GM23338 (cell line): ENCODE data around the gene RDH5. TPM values are rescaled to one million over a fixed set of nuclear protein-coding genes. Genes with fewer than 3 reads are reported as not detected.

Experiments used
- ATAC-seq: fragments of 200-7000 bp; cut with Tn5 transposase; 3 replicates; pipeline ENCODE4 v1.9.1; 2020
- DNase-seq: peaks from one replicate; pipeline ENCODE4 v3.0.0-alpha.2; 2015; ENCODE audit warnings: low spot score
- H2AFZ ChIP-seq: fragments of 200-600 bp; sonication (generic); 2 replicates; pipeline ENCODE4 v1.8.0; 2016; ENCODE audit warnings: antibody characterized with exemption, mild to moderate bottlenecking, moderate library complexity
- H3F3A ChIP-seq: fragments of 200-600 bp; sonication (generic); replicated peaks from 2 replicates; pipeline ENCODE4 v1.8.0; 2017; ENCODE audit warnings: antibody characterized with exemption, mixed run types, low read depth
- H3K27ac ChIP-seq: fragments of 200-600 bp; sonication (generic); 2 replicates; pipeline ENCODE4 v1.6.1; 2016; ENCODE audit warnings: low read depth
- H3K27me3 ChIP-seq: fragments of 200-600 bp; sonication (generic); 2 replicates; pipeline ENCODE4 v1.8.0; 2016; ENCODE audit warnings: mild to moderate bottlenecking, mixed run types, moderate library complexity; ENCODE audit not compliant: insufficient read depth
- H3K36me3 ChIP-seq: fragments of 200-600 bp; sonication (generic); 2 replicates; pipeline ENCODE4 v1.8.0; 2016; ENCODE audit warnings: mild to moderate bottlenecking; ENCODE audit not compliant: insufficient read depth
- H3K4me1 ChIP-seq: fragments of 200-600 bp; sonication (generic); 2 replicates; pipeline ENCODE4 v1.8.0; 2016; ENCODE audit warnings: mild to moderate bottlenecking, moderate library complexity; ENCODE audit not compliant: insufficient read depth
- H3K4me2 ChIP-seq: fragments of 200-600 bp; sonication (generic); 2 replicates; pipeline ENCODE4 v1.7.1; 2017; ENCODE audit warnings: mixed run types
- H3K4me3 ChIP-seq: fragments of 200-600 bp; sonication (generic); 2 replicates; pipeline ENCODE4 v1.6.1; 2016; ENCODE audit warnings: mixed run types
- H3K79me2 ChIP-seq: fragments of 200-600 bp; sonication (generic); replicated peaks from 2 replicates; pipeline ENCODE4 v1.8.0; 2017; ENCODE audit warnings: mild to moderate bottlenecking; ENCODE audit not compliant: insufficient read depth
- H3K9me2 ChIP-seq: fragments of 200-600 bp; sonication (generic); 2 replicates; pipeline ENCODE4 v1.8.0; 2017; ENCODE audit not compliant: insufficient read depth
- H4K20me1 ChIP-seq: fragments of 200-600 bp; sonication (generic); replicated peaks from 2 replicates; pipeline ENCODE4 v1.8.0; 2017; ENCODE audit warnings: mild to moderate bottlenecking; ENCODE audit not compliant: insufficient read depth
- H3K27ac Mint-ChIP-seq: 2 replicates; pipeline ENCODE4 v1.8.0; 2020; ENCODE audit warnings: inconsistent platforms, mild to moderate bottlenecking, moderate library complexity, mixed read lengths
- H3K27me3 Mint-ChIP-seq: 3 replicates; pipeline ENCODE4 v1.8.0; 2022; ENCODE audit warnings: low read depth, mild to moderate bottlenecking, moderate library complexity, mixed read lengths, inconsistent platforms; ENCODE audit not compliant: insufficient read depth, poor library complexity
- H3K36me3 Mint-ChIP-seq: 3 replicates; pipeline ENCODE4 v1.8.0; 2021; ENCODE audit warnings: low read depth, mild to moderate bottlenecking, inconsistent platforms, moderate library complexity, mixed read lengths
- H3K4me1 Mint-ChIP-seq: 3 replicates; pipeline ENCODE4 v1.8.0; 2020; ENCODE audit warnings: mild to moderate bottlenecking, inconsistent platforms, mixed read lengths
- H3K4me3 Mint-ChIP-seq: 3 replicates; pipeline ENCODE4 v1.8.0; 2021; ENCODE audit warnings: moderate library complexity, mild to moderate bottlenecking, inconsistent platforms, mixed read lengths
- H3K9me3 Mint-ChIP-seq: 3 replicates; pipeline ENCODE4 v1.8.0; 2020; ENCODE audit warnings: moderate library complexity, mild to moderate bottlenecking, inconsistent platforms, mixed read lengths
- CREB1 ChIP-seq: fragments of 250-450 bp; sonication (Bioruptor Pico); IDR thresholded peaks from 2 replicates; pipeline ENCODE4 v1.5.0; 2020; ENCODE audit warnings: low read depth, mild to moderate bottlenecking, moderate library complexity
- EZH2phosphoT487 ChIP-seq: fragments of 200-600 bp; sonication (generic); IDR thresholded peaks from one replicate; pipeline ENCODE4 v1.8.1; 2018; ENCODE audit warnings: antibody characterized with exemption; ENCODE audit not compliant: unreplicated experiment
- STAT1 ChIP-seq: IDR thresholded peaks from one replicate; pipeline ENCODE4 v1.6.1; 2016; ENCODE audit warnings: antibody characterized with exemption; ENCODE audit not compliant: unreplicated experiment
- ZNF331 ChIP-seq: fragments of 250-450 bp; sonication (Bioruptor Pico); IDR thresholded peaks from 2 replicates; pipeline ENCODE4 v1.5.0; 2020; ENCODE audit warnings: low read depth, mild to moderate bottlenecking, moderate library complexity
- ZNF462 ChIP-seq: fragments of 250-450 bp; sonication (Bioruptor Pico); IDR thresholded peaks from 2 replicates; pipeline ENCODE4 v1.5.0; 2020; ENCODE audit warnings: mild to moderate bottlenecking, moderate library complexity
- polyA plus RNA-seq: library from polyadenylated mRNA; unstranded; fragments of >200 nt; fragmentation: Nextera tagmentation; extraction: Ambion mirVana; gene quantifications from 2 replicates; pipeline ENCODE4 v1.2.1, GENCODE V29; 2016
- total RNA-seq: library from RNA; depleted of rRNA; stranded (reverse); fragments of >200 nt; shearing (Covaris generic); gene quantifications from 2 replicates; pipeline ENCODE4 v1.2.3, GENCODE V29; 2014

RDH5 gene
- total and polyA plus RNA-seq, 2 experiments from 2014 or later, result 3.9 to 7.5 TPM

DNA sequence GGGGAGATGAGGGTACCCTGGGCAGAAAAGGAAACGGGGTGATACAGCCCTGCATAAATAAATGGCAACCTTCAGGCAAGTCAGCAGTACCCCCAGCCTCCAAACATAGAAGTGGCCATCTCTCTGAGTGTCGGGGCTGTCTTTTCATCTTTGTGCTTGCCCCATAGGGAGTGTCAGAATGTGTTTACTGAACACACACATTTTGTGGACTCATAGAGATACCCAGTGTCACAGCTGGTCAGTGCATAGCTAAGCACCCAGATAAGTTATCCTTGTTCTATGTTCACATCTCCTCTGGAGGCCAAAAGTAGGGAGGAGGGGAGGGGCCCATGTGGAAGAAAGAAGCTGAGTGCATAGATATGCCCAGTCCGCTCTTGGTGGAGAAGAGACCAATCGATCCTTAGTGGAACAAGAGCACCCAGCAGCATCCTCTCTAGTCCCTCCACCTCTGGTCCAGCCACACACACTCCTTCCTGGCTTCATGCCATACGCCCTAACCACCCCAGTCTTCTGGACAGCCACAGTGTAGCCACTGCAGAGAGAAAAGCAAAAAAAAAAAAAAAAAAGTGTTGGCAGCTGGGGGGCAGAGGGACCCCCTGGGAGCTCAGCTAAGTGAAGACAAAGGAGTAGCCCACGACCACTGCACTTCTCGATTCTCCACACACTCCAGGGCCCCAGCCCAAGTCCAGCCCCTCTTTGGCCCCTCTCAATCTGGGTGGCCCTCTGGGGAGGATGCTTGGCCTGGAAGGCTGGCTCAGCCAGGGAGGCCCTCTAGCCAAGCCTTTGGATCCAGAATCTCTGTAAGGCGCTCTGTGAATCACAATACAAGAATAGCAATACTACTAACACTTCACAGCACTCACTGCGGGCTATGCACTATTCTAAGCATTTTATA is 15.1 kb upstream of the RDH5 start:
- no peak overlapping the region for H2AFZ ChIP-seq
- H3K36me3 ChIP-seq, result no peaks in the 10 kb centered on the region
- H3K9me3 Mint-ChIP-seq, result no peaks in the 10 kb centered on the region
- no peak for DNase-seq
- peak overlapping the region; percentile 41 for H3K4me2 ChIP-seq
- peaks cover 7% of the 10 kb centered on the region; the same call in 1 of the 2 replicates for H3K27me3 ChIP-seq
- no peak for ATAC-seq
- peaks cover 38% of the 10 kb centered on the region for H3K4me1 Mint-ChIP-seq
- H3K4me3 ChIP-seq, result no peak overlapping the region
- H3K27ac ChIP-seq, result no peak overlapping the region
- H3K9me2 ChIP-seq, result no peaks in the 10 kb centered on the region
- peaks cover 26% of the 10 kb centered on the region for H3K4me1 ChIP-seq
- H3K27ac Mint-ChIP-seq, result no peak overlapping the region
- peaks cover 4% of the 10 kb centered on the region; the same call in 1 of the 3 replicates for H3K36me3 Mint-ChIP-seq
- peaks cover 20% of the 10 kb centered on the region for H3K27me3 Mint-ChIP-seq
- peaks cover 28% of the 10 kb centered on the region for H3K79me2 ChIP-seq
- peaks cover 3% of the 10 kb centered on the region; the same call in 1 of the 2 replicates for H4K20me1 ChIP-seq
- H3K4me3 Mint-ChIP-seq, result peak overlapping the region; percentile 10; the same call in 1 of the 3 replicates
- H3F3A ChIP-seq, result peaks cover 7% of the 10 kb centered on the region; the same call in 1 of the 2 replicates
- TF ChIP-seq STAT1, result no peak
- TF ChIP-seq CREB1 (CRISPR knock-in tag), result no peak
- no peak for TF ChIP-seq EZH2phosphoT487
- TF ChIP-seq ZNF331 (CRISPR knock-in tag), result no peak
- no peak for TF ChIP-seq ZNF462 (CRISPR knock-in tag)
